WTC11 (cell line): Measurements from ENCODE around the gene MRLN. TPM values are rescaled to one million over a fixed set of nuclear protein-coding genes. Genes with fewer than 3 reads are reported as not detected.

ENCODE experiments used
- ATAC-seq: fragments of 200-7000 bp; cut with Tn5 transposase; 2 replicates; pipeline ENCODE4 v1.10.0; 2021; ENCODE audit warnings: mild to moderate bottlenecking, moderate library complexity
- CTCF ChIA-PET: fragments of 300-600 bp; sonication (Branson Sonifier 250); formaldehyde crosslinking; loops from one replicate; lab custom pipeline; 2021; ENCODE audit warnings: antibody characterized with exemption; lab: Charles Lee
- POLR2A ChIA-PET: fragments of 350-600 bp; sonication (Branson Sonifier 250); formaldehyde crosslinking; loops from one replicate; lab custom pipeline; 2021; ENCODE audit warnings: antibody characterized with exemption; lab: Charles Lee
- DNase-seq: peaks from one replicate; pipeline ENCODE4 v3.0.0; 2021; ENCODE audit warnings: low spot score
- H3K27ac Mint-ChIP-seq: 2 replicates; pipeline ENCODE4 v1.8.0; 2021; ENCODE audit warnings: mixed read lengths
- H3K27me3 Mint-ChIP-seq: 2 replicates; pipeline ENCODE4 v1.8.0; 2021; ENCODE audit warnings: low read depth, mild to moderate bottlenecking, moderate library complexity, mixed read lengths
- H3K36me3 Mint-ChIP-seq: 2 replicates; pipeline ENCODE4 v1.8.0; 2021; ENCODE audit warnings: mixed read lengths
- H3K4me1 Mint-ChIP-seq: 2 replicates; pipeline ENCODE4 v1.8.0; 2022; ENCODE audit warnings: mixed read lengths
- H3K4me3 Mint-ChIP-seq: 2 replicates; pipeline ENCODE4 v1.8.0; 2021; ENCODE audit warnings: mild to moderate bottlenecking, moderate library complexity, mixed read lengths
- H3K9me3 Mint-ChIP-seq: 2 replicates; pipeline ENCODE4 v1.8.0; 2021; ENCODE audit warnings: mixed read lengths
- ARID4B ChIP-seq: sonication (generic); formaldehyde crosslinking; IDR thresholded peaks from 2 replicates; pipeline ENCODE4 v1.8.0; 2023; ENCODE audit warnings: missing genetic modification reagents, mild to moderate bottlenecking, borderline replicate concordance
- CBFB ChIP-seq: sonication (generic); formaldehyde crosslinking; IDR thresholded peaks from 2 replicates; pipeline ENCODE4 v1.8.1; 2022; ENCODE audit warnings: mild to moderate bottlenecking, low read depth, missing genetic modification reagents
- EMX1 ChIP-seq: fragments of 250-450 bp; sonication (Bioruptor Pico); IDR thresholded peaks from 2 replicates; pipeline ENCODE4 v1.8.0; 2021; ENCODE audit warnings: mild to moderate bottlenecking
- ESRRA ChIP-seq: sonication (generic); formaldehyde crosslinking; IDR thresholded peaks from 2 replicates; pipeline ENCODE4 v1.8.1; 2022; ENCODE audit warnings: mild to moderate bottlenecking, missing genetic modification reagents, borderline replicate concordance
- TEAD1 ChIP-seq: sonication (generic); formaldehyde crosslinking; IDR thresholded peaks from 2 replicates; pipeline ENCODE4 v1.8.0; 2022; ENCODE audit warnings: mild to moderate bottlenecking, missing genetic modification reagents
- TEAD4 ChIP-seq: sonication (generic); formaldehyde crosslinking; IDR thresholded peaks from 2 replicates; pipeline ENCODE4 v1.8.0; 2022; ENCODE audit warnings: mild to moderate bottlenecking, missing genetic modification reagents
- ZNF263 ChIP-seq: sonication (generic); formaldehyde crosslinking; IDR thresholded peaks from 2 replicates; pipeline ENCODE4 v1.8.1; 2022; ENCODE audit warnings: low read depth, mild to moderate bottlenecking, moderate library complexity, missing genetic modification reagents
- ZNF317 ChIP-seq: sonication (generic); formaldehyde crosslinking; IDR thresholded peaks from 2 replicates; pipeline ENCODE4 v1.8.1; 2023; ENCODE audit warnings: low read depth, mild to moderate bottlenecking, moderate library complexity, missing genetic modification reagents, borderline replicate concordance
- ZNF416 ChIP-seq: fragments of 250-450 bp; sonication (Bioruptor Pico); IDR thresholded peaks from 2 replicates; pipeline ENCODE4 v1.9.0; 2021; ENCODE audit warnings: mild to moderate bottlenecking, inconsistent platforms
- total RNA-seq: library from RNA; stranded (reverse); gene quantifications from 3 replicates; pipeline ENCODE4 v1.2.3, GENCODE V29; 2021
- TF ChIP-seq, protein P1 (sequence below): sonication (generic); formaldehyde crosslinking; IDR thresholded peaks from 2 replicates; pipeline ENCODE4 v1.8.1; 2022; ENCODE audit warnings: mild to moderate bottlenecking, moderate library complexity, missing genetic modification reagents
- TF ChIP-seq, protein P2 (sequence below): sonication (generic); formaldehyde crosslinking; IDR thresholded peaks from 2 replicates; pipeline ENCODE4 v1.8.0; 2022; ENCODE audit warnings: mild to moderate bottlenecking, missing genetic modification reagents
- TF ChIP-seq, protein P3 (sequence below): fragments of 250-450 bp; sonication (Bioruptor Pico); IDR thresholded peaks from 2 replicates; pipeline ENCODE4 v1.8.0; 2021; ENCODE audit warnings: mild to moderate bottlenecking
- TF ChIP-seq, protein P4 (sequence below): sonication (generic); formaldehyde crosslinking; IDR thresholded peaks from 2 replicates; pipeline ENCODE4 v1.8.1; 2022; ENCODE audit warnings: low read depth, missing genetic modification reagents, borderline replicate concordance
- TF ChIP-seq, protein P5 (sequence below): sonication (generic); formaldehyde crosslinking; IDR thresholded peaks from 2 replicates; pipeline ENCODE4 v1.8.0; 2023; ENCODE audit warnings: missing genetic modification reagents
- TF ChIP-seq, protein P6 (sequence below): sonication (generic); formaldehyde crosslinking; IDR thresholded peaks from 2 replicates; pipeline ENCODE4 v1.8.1; 2023; ENCODE audit warnings: mild to moderate bottlenecking, moderate library complexity, missing genetic modification reagents

MRLN gene
- total RNA-seq, 1 experiment from 2014 or later, result not detected

- TF ChIP-seq, protein P1, sequence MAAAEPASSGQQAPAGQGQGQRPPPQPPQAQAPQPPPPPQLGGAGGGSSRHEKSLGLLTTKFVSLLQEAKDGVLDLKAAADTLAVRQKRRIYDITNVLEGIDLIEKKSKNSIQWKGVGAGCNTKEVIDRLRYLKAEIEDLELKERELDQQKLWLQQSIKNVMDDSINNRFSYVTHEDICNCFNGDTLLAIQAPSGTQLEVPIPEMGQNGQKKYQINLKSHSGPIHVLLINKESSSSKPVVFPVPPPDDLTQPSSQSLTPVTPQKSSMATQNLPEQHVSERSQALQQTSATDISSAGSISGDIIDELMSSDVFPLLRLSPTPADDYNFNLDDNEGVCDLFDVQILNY (CRISPR knock-in tag), result no peak
- no peak for TF ChIP-seq ZNF317 (CRISPR knock-in tag)
- no peak for TF ChIP-seq TEAD4 (CRISPR knock-in tag)
- no peak for TF ChIP-seq ZNF416
- no peak for TF ChIP-seq TEAD1 (CRISPR knock-in tag)
- TF ChIP-seq, protein P2, sequence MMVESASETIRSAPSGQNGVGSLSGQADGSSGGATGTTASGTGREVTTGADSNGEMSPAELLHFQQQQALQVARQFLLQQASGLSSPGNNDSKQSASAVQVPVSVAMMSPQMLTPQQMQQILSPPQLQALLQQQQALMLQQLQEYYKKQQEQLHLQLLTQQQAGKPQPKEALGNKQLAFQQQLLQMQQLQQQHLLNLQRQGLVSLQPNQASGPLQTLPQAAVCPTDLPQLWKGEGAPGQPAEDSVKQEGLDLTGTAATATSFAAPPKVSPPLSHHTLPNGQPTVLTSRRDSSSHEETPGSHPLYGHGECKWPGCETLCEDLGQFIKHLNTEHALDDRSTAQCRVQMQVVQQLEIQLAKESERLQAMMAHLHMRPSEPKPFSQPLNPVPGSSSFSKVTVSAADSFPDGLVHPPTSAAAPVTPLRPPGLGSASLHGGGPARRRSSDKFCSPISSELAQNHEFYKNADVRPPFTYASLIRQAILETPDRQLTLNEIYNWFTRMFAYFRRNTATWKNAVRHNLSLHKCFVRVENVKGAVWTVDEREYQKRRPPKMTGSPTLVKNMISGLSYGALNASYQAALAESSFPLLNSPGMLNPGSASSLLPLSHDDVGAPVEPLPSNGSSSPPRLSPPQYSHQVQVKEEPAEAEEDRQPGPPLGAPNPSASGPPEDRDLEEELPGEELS (CRISPR knock-in tag), result no peak
Observed at GRCh38 chr10:59779756-59780533, 26.7 kb upstream of the MRLN start (continued).

DNA sequence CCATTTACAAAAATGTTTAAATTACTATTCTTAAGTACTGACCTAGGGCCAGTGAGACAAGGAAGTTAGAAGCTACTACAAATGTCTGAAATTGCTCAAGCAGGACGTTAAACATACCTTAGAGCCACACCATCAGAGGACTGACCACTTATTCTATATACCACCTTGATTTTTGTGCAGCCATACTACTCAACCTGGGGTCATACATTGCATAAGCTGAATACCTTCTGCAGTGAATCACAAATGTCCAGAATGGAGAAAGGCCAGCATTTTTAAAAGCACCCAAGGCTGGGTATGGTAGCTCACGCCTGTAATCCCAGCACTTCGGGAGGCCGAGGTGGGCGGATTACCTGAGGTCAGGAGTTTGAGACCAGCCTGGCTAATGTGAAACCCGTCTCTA, 21.2 kb upstream of the MRLN start:
- TF ChIP-seq, protein P3, sequence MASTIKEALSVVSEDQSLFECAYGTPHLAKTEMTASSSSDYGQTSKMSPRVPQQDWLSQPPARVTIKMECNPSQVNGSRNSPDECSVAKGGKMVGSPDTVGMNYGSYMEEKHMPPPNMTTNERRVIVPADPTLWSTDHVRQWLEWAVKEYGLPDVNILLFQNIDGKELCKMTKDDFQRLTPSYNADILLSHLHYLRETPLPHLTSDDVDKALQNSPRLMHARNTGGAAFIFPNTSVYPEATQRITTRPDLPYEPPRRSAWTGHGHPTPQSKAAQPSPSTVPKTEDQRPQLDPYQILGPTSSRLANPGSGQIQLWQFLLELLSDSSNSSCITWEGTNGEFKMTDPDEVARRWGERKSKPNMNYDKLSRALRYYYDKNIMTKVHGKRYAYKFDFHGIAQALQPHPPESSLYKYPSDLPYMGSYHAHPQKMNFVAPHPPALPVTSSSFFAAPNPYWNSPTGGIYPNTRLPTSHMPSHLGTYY, result no peak
- TF ChIP-seq, protein P4, sequence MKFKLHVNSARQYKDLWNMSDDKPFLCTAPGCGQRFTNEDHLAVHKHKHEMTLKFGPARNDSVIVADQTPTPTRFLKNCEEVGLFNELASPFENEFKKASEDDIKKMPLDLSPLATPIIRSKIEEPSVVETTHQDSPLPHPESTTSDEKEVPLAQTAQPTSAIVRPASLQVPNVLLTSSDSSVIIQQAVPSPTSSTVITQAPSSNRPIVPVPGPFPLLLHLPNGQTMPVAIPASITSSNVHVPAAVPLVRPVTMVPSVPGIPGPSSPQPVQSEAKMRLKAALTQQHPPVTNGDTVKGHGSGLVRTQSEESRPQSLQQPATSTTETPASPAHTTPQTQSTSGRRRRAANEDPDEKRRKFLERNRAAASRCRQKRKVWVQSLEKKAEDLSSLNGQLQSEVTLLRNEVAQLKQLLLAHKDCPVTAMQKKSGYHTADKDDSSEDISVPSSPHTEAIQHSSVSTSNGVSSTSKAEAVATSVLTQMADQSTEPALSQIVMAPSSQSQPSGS (CRISPR knock-in tag), result no peak
- TF ChIP-seq ARID4B (CRISPR knock-in tag) (no peak), EMX1 (CRISPR knock-in tag) (no peak), CBFB (CRISPR knock-in tag) (no peak), ESRRA (CRISPR knock-in tag) (no peak), ZNF263 (CRISPR knock-in tag) (no peak)
- TF ChIP-seq, protein P5, sequence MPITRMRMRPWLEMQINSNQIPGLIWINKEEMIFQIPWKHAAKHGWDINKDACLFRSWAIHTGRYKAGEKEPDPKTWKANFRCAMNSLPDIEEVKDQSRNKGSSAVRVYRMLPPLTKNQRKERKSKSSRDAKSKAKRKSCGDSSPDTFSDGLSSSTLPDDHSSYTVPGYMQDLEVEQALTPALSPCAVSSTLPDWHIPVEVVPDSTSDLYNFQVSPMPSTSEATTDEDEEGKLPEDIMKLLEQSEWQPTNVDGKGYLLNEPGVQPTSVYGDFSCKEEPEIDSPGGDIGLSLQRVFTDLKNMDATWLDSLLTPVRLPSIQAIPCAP (CRISPR knock-in tag), result no peak
- TF ChIP-seq, protein P6, sequence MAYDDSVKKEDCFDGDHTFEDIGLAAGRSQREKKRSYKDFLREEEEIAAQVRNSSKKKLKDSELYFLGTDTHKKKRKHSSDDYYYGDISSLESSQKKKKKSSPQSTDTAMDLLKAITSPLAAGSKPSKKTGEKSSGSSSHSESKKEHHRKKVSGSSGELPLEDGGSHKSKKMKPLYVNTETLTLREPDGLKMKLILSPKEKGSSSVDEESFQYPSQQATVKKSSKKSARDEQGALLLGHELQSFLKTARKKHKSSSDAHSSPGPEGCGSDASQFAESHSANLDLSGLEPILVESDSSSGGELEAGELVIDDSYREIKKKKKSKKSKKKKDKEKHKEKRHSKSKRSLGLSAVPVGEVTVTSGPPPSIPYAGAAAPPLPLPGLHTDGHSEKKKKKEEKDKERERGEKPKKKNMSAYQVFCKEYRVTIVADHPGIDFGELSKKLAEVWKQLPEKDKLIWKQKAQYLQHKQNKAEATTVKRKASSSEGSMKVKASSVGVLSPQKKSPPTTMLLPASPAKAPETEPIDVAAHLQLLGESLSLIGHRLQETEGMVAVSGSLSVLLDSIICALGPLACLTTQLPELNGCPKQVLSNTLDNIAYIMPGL (CRISPR knock-in tag), result no peak
- CTCF ChIA-PET, result no interaction called here
- no peaks in the 10 kb centered on the region; the same call in none of the 2 replicates for H3K27me3 Mint-ChIP-seq

More for the DNA sequence above, 21.2 kb upstream of the MRLN start:
- Mint-ChIP-seq H3K4me1 (no peaks in the 10 kb centered on the region), H3K27ac (no peak overlapping the region), H3K9me3 (peaks cover 81% of the 10 kb centered on the region), H3K4me3 (no peak overlapping the region), H3K36me3 (peaks cover 60% of the 10 kb centered on the region)
- POLR2A ChIA-PET, result no interaction called here
- DNase-seq, result no peak
- ATAC-seq, result no peak
